Ishikawa (cell line): ENCODE measurements around the gene KIAA1217.

Experiments used
- CREB1 ChIP-seq: IDR thresholded peaks from 2 replicates; pipeline ENCODE4 v1.6.1; 2012; ENCODE audit warnings: low read depth
- FOXM1 ChIP-seq: IDR thresholded peaks from 2 replicates; pipeline ENCODE4 v1.6.1; 2012; ENCODE audit warnings: low read depth, borderline replicate concordance
- REST ChIP-seq: IDR thresholded peaks from 2 replicates; pipeline ENCODE4 v1.6.1; 2012; ENCODE audit warnings: low read depth, mild to moderate bottlenecking
- TAF1 ChIP-seq: IDR thresholded peaks from 2 replicates; pipeline ENCODE4 v1.6.1; 2012; ENCODE audit warnings: low read depth, mild to moderate bottlenecking
- TF ChIP-seq, protein P1 (sequence below): IDR thresholded peaks from 2 replicates; pipeline ENCODE4 v1.6.1; 2012

GRCh38 chr10:24488631-24489030 is 279.7 kb downstream of the KIAA1217 start:
- TF ChIP-seq REST = no peak
- no peak for TF ChIP-seq CREB1
- TF ChIP-seq TAF1 = no peak
- peak; percentile 80 for TF ChIP-seq FOXM1
- TF ChIP-seq, protein P1, sequence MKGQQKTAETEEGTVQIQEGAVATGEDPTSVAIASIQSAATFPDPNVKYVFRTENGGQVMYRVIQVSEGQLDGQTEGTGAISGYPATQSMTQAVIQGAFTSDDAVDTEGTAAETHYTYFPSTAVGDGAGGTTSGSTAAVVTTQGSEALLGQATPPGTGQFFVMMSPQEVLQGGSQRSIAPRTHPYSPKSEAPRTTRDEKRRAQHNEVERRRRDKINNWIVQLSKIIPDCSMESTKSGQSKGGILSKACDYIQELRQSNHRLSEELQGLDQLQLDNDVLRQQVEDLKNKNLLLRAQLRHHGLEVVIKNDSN = no peak
